Gastroesophageal sphincter (tissue), 3 donors: ENCODE measurements around the gene RAD23B.

Experiments used
- EP300 ChIP-seq: sonication (generic); formaldehyde crosslinking; IDR thresholded peaks from one replicate; pipeline ENCODE4 v1.6.1; 2017; ENCODE audit warnings: antibody characterized with exemption, mild to moderate bottlenecking
- POLR2A ChIP-seq, 2 donors: fragments of 450-650 bp; IDR thresholded peaks; one replicate each; pipeline ENCODE4 v1.6.1; 2017; ENCODE audit warnings: antibody characterized with exemption in 2 of 2, mild to moderate bottlenecking in 2 of 2, moderate library complexity in 1 of 2
- POLR2AphosphoS5 ChIP-seq: sonication (generic); formaldehyde crosslinking; IDR thresholded peaks from one replicate; pipeline ENCODE4 v1.6.1; 2017; ENCODE audit warnings: antibody characterized with exemption
- TF ChIP-seq, protein P1 (sequence below), 4 experiments: fragments of 200-600 bp in 2 of 4; fragments of 450-650 bp in 2 of 4; sonication (generic) in 1 of 4; IDR thresholded peaks; one replicate each; pipeline ENCODE4 v1.5.1; 2017 to 2019; ENCODE audit warnings: antibody characterized with exemption in 4 of 4, mild to moderate bottlenecking in 2 of 4, moderate library complexity in 2 of 4

DNA sequence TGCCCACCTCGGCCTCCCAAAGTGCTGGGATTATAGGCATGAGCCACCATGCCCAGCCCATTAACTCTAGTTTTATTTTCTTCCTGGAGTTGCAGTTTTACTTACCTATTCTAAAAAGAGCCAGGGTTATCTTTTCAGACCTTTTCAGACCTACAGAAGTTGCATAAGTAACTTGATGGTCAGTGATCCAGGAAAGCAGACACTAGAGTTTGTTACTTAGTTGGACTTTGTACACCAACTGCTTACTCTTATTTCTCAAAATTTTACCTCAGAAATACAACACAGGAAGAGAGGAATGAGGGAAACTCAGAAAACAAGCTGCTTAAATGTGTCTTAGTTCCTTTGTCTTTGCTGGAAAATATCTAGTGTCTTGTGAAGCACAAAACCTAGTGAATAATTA is 25.4 kb downstream of the RAD23B start:
- TF ChIP-seq, protein P1, sequence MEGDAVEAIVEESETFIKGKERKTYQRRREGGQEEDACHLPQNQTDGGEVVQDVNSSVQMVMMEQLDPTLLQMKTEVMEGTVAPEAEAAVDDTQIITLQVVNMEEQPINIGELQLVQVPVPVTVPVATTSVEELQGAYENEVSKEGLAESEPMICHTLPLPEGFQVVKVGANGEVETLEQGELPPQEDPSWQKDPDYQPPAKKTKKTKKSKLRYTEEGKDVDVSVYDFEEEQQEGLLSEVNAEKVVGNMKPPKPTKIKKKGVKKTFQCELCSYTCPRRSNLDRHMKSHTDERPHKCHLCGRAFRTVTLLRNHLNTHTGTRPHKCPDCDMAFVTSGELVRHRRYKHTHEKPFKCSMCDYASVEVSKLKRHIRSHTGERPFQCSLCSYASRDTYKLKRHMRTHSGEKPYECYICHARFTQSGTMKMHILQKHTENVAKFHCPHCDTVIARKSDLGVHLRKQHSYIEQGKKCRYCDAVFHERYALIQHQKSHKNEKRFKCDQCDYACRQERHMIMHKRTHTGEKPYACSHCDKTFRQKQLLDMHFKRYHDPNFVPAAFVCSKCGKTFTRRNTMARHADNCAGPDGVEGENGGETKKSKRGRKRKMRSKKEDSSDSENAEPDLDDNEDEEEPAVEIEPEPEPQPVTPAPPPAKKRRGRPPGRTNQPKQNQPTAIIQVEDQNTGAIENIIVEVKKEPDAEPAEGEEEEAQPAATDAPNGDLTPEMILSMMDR (IDR thresholded peaks at IDR 0.05) = no peak
- TF ChIP-seq POLR2A (IDR thresholded peaks at IDR 0.05) (no peak), EP300 (no peak), POLR2AphosphoS5 (no peak)
